SK-N-SH (cell line): Measurements from ENCODE around the gene TEX12. TPM values are rescaled to one million over a fixed set of nuclear protein-coding genes. Genes with fewer than 3 reads are reported as not detected.

Source experiments
- CTCF ChIA-PET: fragments of 300-600, 350-600 bp; formaldehyde crosslinking; extraction: SDS; loops from one replicate; lab custom pipeline; 2021; lab: Yijun Ruan, JAX
- POLR2A ChIA-PET: fragments of 350-600 bp; sonication (Branson Sonifier 250); formaldehyde crosslinking; extraction: SDS; loops from one replicate; lab custom pipeline; 2020; ENCODE audit warnings: antibody characterized with exemption, inconsistent platforms; lab: Yijun Ruan, JAX
- DNase-seq: peaks from one replicate; pipeline ENCODE4 v3.0.0; 2012
- H2AFZ ChIP-seq: fragments of 200-600 bp; sonication (generic); 2 replicates; pipeline ENCODE4 v1.8.1; 2016; ENCODE audit warnings: antibody characterized with exemption, mild to moderate bottlenecking, low read depth
- H3F3A ChIP-seq: fragments of 200-600 bp; sonication (generic); replicated peaks from 2 replicates; pipeline ENCODE3; 2016; ENCODE audit warnings: antibody characterized with exemption, mild to moderate bottlenecking; ENCODE audit not compliant: insufficient read depth
- H3K27ac ChIP-seq, 2 experiments: fragments of 200-500 bp in 1 of 2; fragments of 200-600 bp in 1 of 2; sonication (Bioruptor generic) in 1 of 2; sonication (generic), shearing (Covaris generic) in 1 of 2; 2 replicates each; pipeline versions ENCODE4 v1.5.1 to v1.6.1; 2014 to 2016; ENCODE audit warnings: low read depth in 2 of 2, inconsistent platforms in 1 of 2, low read length in 1 of 2, mild to moderate bottlenecking in 1 of 2, mixed read lengths in 1 of 2
- H3K27me3 ChIP-seq: fragments of 200-600 bp; sonication (generic), shearing (Covaris generic); 2 replicates; pipeline ENCODE4 v1.6.1; 2016; ENCODE audit warnings: mixed run types; ENCODE audit not compliant: insufficient read depth
- H3K36me3 ChIP-seq, 2 experiments: fragments of 200-500 bp in 1 of 2; fragments of 200-600 bp in 1 of 2; sonication (Bioruptor generic) in 1 of 2; sonication (generic) in 1 of 2; replicated peaks in 1 of 2; 2 replicates each; pipeline versions ENCODE3 to v1.5.1; 2014 to 2016; ENCODE audit warnings: low read length in 1 of 2, mild to moderate bottlenecking in 1 of 2; ENCODE audit not compliant: insufficient read depth in 2 of 2, control insufficient read depth in 1 of 2
- H3K4me1 ChIP-seq, 2 experiments: fragments of 200-500 bp in 1 of 2; fragments of 200-600 bp in 1 of 2; sonication (Bioruptor generic) in 1 of 2; sonication (generic), shearing (Covaris generic) in 1 of 2; 2 replicates each; pipeline versions ENCODE4 v1.5.1 to v1.6.1; 2014 to 2016; ENCODE audit warnings: low read depth in 1 of 2, low read length in 1 of 2, mixed run types in 1 of 2; ENCODE audit not compliant: insufficient read depth in 2 of 2, control insufficient read depth in 1 of 2
- H3K4me2 ChIP-seq: fragments of 200-600 bp; sonication (generic), shearing (Covaris generic); 2 replicates; pipeline ENCODE4 v1.6.1; 2017; ENCODE audit warnings: mixed run types
- H3K4me3 ChIP-seq, 2 experiments: fragments of 200-500 bp in 1 of 2; fragments of 200-600 bp in 1 of 2; sonication (Bioruptor generic) in 1 of 2; sonication (generic), shearing (Covaris generic) in 1 of 2; 2 replicates each; pipeline versions ENCODE4 v1.5.1 to v1.8.1; 2014 to 2016; ENCODE audit warnings: low read depth in 2 of 2, inconsistent platforms in 1 of 2, low read length in 1 of 2, mild to moderate bottlenecking in 1 of 2, mixed read lengths in 1 of 2, moderate library complexity in 1 of 2
- H3K79me2 ChIP-seq: fragments of 200-600 bp; sonication (generic); 2 replicates; pipeline ENCODE4 v1.8.1; 2017; ENCODE audit warnings: mild to moderate bottlenecking; ENCODE audit not compliant: insufficient read depth
- H3K9ac ChIP-seq: fragments of 200-600 bp; sonication (generic); 2 replicates; pipeline ENCODE4 v1.6.1; 2017; ENCODE audit warnings: mixed run types
- H3K9me2 ChIP-seq: fragments of 200-600 bp; sonication (generic); 2 replicates; pipeline ENCODE4 v1.6.1; 2017; ENCODE audit warnings: mixed run types
- H3K9me3 ChIP-seq: fragments of 200-600 bp; sonication (generic); 2 replicates; pipeline ENCODE4 v1.6.1; 2017; ENCODE audit warnings: mixed run types, mild to moderate bottlenecking, moderate library complexity
- H4K20me1 ChIP-seq: fragments of 200-600 bp; sonication (generic); 2 replicates; pipeline ENCODE4 v1.6.1; 2017; ENCODE audit warnings: mild to moderate bottlenecking, mixed run types; ENCODE audit not compliant: insufficient read depth
- ELF1 ChIP-seq: IDR thresholded peaks from 2 replicates; pipeline ENCODE4 v1.4.0; 2012
- EZH2phosphoT487 ChIP-seq: fragments of 200-600 bp; sonication (generic); IDR thresholded peaks from 2 replicates; pipeline ENCODE4 v1.6.1; 2017; ENCODE audit warnings: low read depth, mixed run types, mild to moderate bottlenecking, antibody characterized with exemption, moderate library complexity, borderline replicate concordance
- FOSL2 ChIP-seq: IDR thresholded peaks from 2 replicates; pipeline ENCODE4 v1.4.0; 2012; ENCODE audit warnings: low read depth, mild to moderate bottlenecking, moderate library complexity, borderline replicate concordance
- FOXM1 ChIP-seq: IDR thresholded peaks from 2 replicates; pipeline ENCODE4 v1.4.0; 2012; ENCODE audit warnings: low read depth, mild to moderate bottlenecking
- GATA2 ChIP-seq: sonication (generic); formaldehyde crosslinking; IDR thresholded peaks from 2 replicates; pipeline ENCODE4 v1.5.0; 2020; ENCODE audit warnings: mild to moderate bottlenecking, missing genetic modification reagents
- JUND ChIP-seq: IDR thresholded peaks from 2 replicates; pipeline ENCODE4 v1.4.0; 2012
- MEF2A ChIP-seq: IDR thresholded peaks from 2 replicates; pipeline ENCODE4 v1.4.0; 2012; ENCODE audit warnings: low read depth, borderline replicate concordance
- NFIC ChIP-seq: IDR thresholded peaks from 2 replicates; pipeline ENCODE4 v1.4.0; 2012; ENCODE audit warnings: borderline replicate concordance
- POLR2AphosphoS5 ChIP-seq: IDR thresholded peaks from 2 replicates; pipeline ENCODE4 v1.6.1; 2012; ENCODE audit warnings: low read depth, low read length
- RAD21 ChIP-seq: IDR thresholded peaks from 2 replicates; pipeline ENCODE4 v1.6.1; 2012; ENCODE audit warnings: mild to moderate bottlenecking, low read length
- RFX5 ChIP-seq: IDR thresholded peaks from 2 replicates; pipeline ENCODE4 v1.6.1; 2012; ENCODE audit warnings: mild to moderate bottlenecking, improper control_type of control experiment, low read length
- SIN3A ChIP-seq: IDR thresholded peaks from 2 replicates; pipeline ENCODE4 v1.6.1; 2012; ENCODE audit warnings: low read depth, mild to moderate bottlenecking, low read length, moderate library complexity, borderline replicate concordance
- SMC3 ChIP-seq: IDR thresholded peaks from 2 replicates; pipeline ENCODE4 v1.6.1; 2012; ENCODE audit warnings: low read depth, low read length, improper control_type of control experiment
- TCF12 ChIP-seq: IDR thresholded peaks from 2 replicates; pipeline ENCODE4 v1.4.0; 2012
- TEAD4 ChIP-seq: IDR thresholded peaks from 2 replicates; pipeline ENCODE4 v1.4.0; 2012; ENCODE audit warnings: mild to moderate bottlenecking, borderline replicate concordance; ENCODE audit not compliant: insufficient read depth
- YY1 ChIP-seq: IDR thresholded peaks from 2 replicates; pipeline ENCODE4 v1.4.0; 2012; ENCODE audit warnings: low read depth, mild to moderate bottlenecking
- whole genome bisulfite sequencing: methylation state at CpG from one replicate; pipeline ENCODE4 v1.1.6; 2017; ENCODE audit warnings: low lambda C conversion rate; 5-methylcytosine and 5-hydroxymethylcytosine counted together
- polyA plus RNA-seq, 3 experiments: library from polyadenylated mRNA; depleted of rRNA; stranded (reverse); fragments of >200 nt; gene quantifications; 2 replicates each; pipeline ENCODE4 v1.2.3, GENCODE V29; 2012
- TF ChIP-seq, protein P1 (sequence below): IDR thresholded peaks from 2 replicates; pipeline ENCODE4 v1.4.0; 2012; ENCODE audit warnings: low read depth, borderline replicate concordance
- TF ChIP-seq, protein P2 (sequence below): IDR thresholded peaks from 2 replicates; pipeline ENCODE4 v1.4.0; 2012; ENCODE audit warnings: low read depth, borderline replicate concordance

Gene TEX12
- polyA plus RNA-seq, 1 of the 3 experiments (the other 2 are of a cell fraction): not detected

DNA sequence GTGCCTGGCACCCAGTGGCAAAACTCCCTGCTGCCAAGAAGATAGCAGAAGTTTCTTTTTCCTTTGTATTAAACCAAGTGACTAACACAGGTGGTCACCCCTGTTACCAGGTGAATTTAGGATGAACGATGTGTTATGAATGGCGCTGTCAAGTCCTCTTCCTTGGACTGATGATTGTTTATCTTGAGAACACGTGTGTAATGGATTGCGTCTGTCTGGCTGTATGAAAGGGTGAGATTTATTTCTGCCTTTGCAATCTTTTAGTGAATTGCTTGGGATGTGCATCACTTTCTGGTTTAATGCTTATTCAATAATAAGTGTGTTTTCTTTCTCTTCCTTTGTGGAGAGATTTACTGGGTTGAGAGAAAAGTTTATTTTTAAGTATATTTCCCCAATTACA, 44.0 kb upstream of the TEX12 start:
- Histone ChIP-seq H3K4me3 (no peak overlapping the region), H3K36me3 (no peaks in the 10 kb centered on the region), H4K20me1 (no peaks in the 10 kb centered on the region), H3K4me2 (no peak overlapping the region), H3K9me3 (no peaks in the 10 kb centered on the region), H3K9me2 (no peaks in the 10 kb centered on the region), H3K79me2 (no peaks in the 10 kb centered on the region), H2AFZ (no peak overlapping the region), H3F3A (peaks cover 20% of the 10 kb centered on the region), H3K27ac (no peak overlapping the region), H3K4me1 (peaks cover 0 to 24% of the 10 kb centered on the region in 2 experiments; a peak in 2 of 4 replicates), H3K9ac (no peak overlapping the region), H3K27me3 (no peaks in the 10 kb centered on the region)
- ChIA-PET POLR2A (no interaction called here), CTCF (no interaction called here)
- TF ChIP-seq TEAD4 (no peak), RFX5 (no peak)
- WGBS: 94% methylated on average over 4 of the region's 4 CpGs
- DNase-seq: no peak

DNA sequence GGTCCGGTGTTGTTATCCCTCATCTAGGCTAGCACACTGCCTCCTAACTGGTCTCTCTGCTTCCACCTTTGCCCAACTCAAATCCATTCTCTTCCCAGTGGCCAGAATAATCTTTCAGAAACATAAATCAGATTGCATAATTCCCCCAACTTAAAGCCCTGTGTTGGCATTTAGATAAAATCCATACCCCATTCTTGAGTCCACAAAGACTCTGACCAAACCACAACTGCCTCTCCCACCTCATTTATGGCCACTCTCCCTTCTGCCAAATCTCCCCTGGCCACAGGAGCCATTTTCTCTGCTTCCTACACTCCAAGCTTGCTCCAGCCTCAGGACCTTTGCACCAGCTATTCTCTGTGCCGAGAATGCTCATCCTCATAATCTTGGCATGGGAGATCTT, 40.1 kb upstream of the TEX12 start:
- H3K4me2 ChIP-seq: no peak overlapping the region
- no peaks in the 10 kb centered on the region for H3K27me3 ChIP-seq
- no peak overlapping the region for H3K4me3 ChIP-seq
- peaks cover 5 to 11% of the 10 kb centered on the region in 2 experiments; a peak in 3 of 4 replicates for H3K4me1 ChIP-seq
- H3K27ac ChIP-seq: no peak overlapping the region
- H3K9ac ChIP-seq: no peak overlapping the region
- ChIA-PET POLR2A (no interaction called here), CTCF (interaction anchor here (1.4 to 2.3 kb wide), 2 partner anchors 14 to 153 kb away, joined by 3 to 23 read pairs; no protein-coding TSS in a partner anchor)
- no peaks in the 10 kb centered on the region for H3F3A ChIP-seq
- no peaks in the 10 kb centered on the region for H3K36me3 ChIP-seq
- no peak overlapping the region for H2AFZ ChIP-seq
- TF ChIP-seq FOXM1 (no peak), TEAD4 (no peak), ELF1 (no peak), POLR2AphosphoS5 (no peak), RAD21 (no peak), EZH2phosphoT487 (no peak)
- no peaks in the 10 kb centered on the region for H4K20me1 ChIP-seq
- WGBS: 86% methylated on average over 2 of the region's 2 CpGs
- no peaks in the 10 kb centered on the region for H3K9me3 ChIP-seq
- H3K79me2 ChIP-seq: no peaks in the 10 kb centered on the region
- no peak for DNase-seq
- no peaks in the 10 kb centered on the region for H3K9me2 ChIP-seq

DNA sequence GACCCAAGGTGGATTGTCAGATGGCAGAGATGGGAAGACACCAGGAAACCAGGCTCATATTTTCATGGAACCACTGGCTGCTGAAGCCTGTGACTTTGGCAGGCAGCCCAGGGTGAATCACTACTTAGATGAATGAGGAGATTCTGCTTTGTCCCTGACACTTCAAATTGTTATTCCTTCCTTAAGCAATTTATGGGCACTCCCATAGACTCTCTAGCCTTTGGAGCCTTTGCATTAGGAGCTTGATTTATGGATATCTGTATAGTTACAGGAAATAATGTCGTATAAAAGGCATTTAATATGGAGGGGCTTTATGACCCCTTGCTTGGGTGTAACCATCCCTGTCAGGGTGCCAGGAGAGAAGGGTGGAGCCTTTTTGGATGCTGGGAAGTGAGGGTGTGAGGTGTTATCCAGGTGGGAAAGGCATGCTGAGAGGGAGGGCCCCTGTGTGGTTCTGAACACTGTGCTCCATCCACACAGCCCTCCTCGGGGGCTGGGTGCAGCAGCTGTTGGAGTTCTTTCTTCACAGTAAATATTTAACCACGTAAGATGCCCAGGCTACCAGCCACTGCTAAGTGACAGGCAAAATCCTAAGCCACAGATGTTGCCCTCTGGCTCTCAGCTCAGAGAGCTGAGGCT, 38.6 kb upstream of the TEX12 start:
- Histone ChIP-seq H4K20me1 (no peaks in the 10 kb centered on the region), H3K4me2 (peak overlapping the region; percentile 41; the same call in 1 of the 2 replicates), H3K36me3 (no peaks in the 10 kb centered on the region), H2AFZ (no peak overlapping the region), H3K4me3 (no peak overlapping the region), H3K9me3 (no peaks in the 10 kb centered on the region), H3K27ac (peak overlapping the region in 1 of 2 experiments; percentile 66; a peak in 2 of 4 replicates), H3K27me3 (no peaks in the 10 kb centered on the region), H3K9me2 (no peaks in the 10 kb centered on the region), H3K9ac (no peak overlapping the region), H3F3A (no peaks in the 10 kb centered on the region), H3K4me1 (peaks cover 5 to 11% of the 10 kb centered on the region in 2 experiments; a peak in 3 of 4 replicates), H3K79me2 (no peaks in the 10 kb centered on the region)
- POLR2A ChIA-PET: no interaction called here
- CTCF ChIA-PET: interaction anchor here (0.8 kb wide), 1 partner anchor 15 kb away, joined by 3 read pairs; no protein-coding TSS in a partner anchor
- DNase-seq: peak; percentile 14
- WGBS: 35% methylated on average over 2 of the region's 3 CpGs
- no peak for TF ChIP-seq POLR2AphosphoS5
- no peak for TF ChIP-seq GATA2 (CRISPR knock-in tag)
- TF ChIP-seq NFIC: peak; percentile 93
- TF ChIP-seq TEAD4: peak; percentile 27; the same call in 1 of the 2 replicates
- no peak for TF ChIP-seq SMC3
- TF ChIP-seq FOSL2: peak; percentile 83; the same call in 1 of the 2 replicates
- peak; percentile 84 for TF ChIP-seq JUND
- TF ChIP-seq TCF12: peak; percentile 73
- TF ChIP-seq YY1: 0 out of 2 replicates have a peak, but pooled peaks have one; percentile 52
- TF ChIP-seq MEF2A: no peak; the same call in 1 of the 2 replicates
- TF ChIP-seq, protein P1, sequence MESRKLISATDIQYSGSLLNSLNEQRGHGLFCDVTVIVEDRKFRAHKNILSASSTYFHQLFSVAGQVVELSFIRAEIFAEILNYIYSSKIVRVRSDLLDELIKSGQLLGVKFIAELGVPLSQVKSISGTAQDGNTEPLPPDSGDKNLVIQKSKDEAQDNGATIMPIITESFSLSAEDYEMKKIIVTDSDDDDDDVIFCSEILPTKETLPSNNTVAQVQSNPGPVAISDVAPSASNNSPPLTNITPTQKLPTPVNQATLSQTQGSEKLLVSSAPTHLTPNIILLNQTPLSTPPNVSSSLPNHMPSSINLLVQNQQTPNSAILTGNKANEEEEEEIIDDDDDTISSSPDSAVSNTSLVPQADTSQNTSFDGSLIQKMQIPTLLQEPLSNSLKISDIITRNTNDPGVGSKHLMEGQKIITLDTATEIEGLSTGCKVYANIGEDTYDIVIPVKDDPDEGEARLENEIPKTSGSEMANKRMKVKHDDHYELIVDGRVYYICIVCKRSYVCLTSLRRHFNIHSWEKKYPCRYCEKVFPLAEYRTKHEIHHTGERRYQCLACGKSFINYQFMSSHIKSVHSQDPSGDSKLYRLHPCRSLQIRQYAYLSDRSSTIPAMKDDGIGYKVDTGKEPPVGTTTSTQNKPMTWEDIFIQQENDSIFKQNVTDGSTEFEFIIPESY: no peak
- TF ChIP-seq RAD21: no peak
- TF ChIP-seq, protein P2, sequence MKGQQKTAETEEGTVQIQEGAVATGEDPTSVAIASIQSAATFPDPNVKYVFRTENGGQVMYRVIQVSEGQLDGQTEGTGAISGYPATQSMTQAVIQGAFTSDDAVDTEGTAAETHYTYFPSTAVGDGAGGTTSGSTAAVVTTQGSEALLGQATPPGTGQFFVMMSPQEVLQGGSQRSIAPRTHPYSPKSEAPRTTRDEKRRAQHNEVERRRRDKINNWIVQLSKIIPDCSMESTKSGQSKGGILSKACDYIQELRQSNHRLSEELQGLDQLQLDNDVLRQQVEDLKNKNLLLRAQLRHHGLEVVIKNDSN: no peak
- no peak for TF ChIP-seq SIN3A
